H1 (cell line): ENCODE results near the gene RAD51B. TPM values are rescaled to one million over a fixed set of nuclear protein-coding genes. Genes with fewer than 3 reads are reported as not detected.

ENCODE experiments used
- CTCF ChIA-PET: fragments of 300-600 bp; sonication (Branson Sonifier 250); formaldehyde crosslinking; loops from one replicate; lab custom pipeline; 2021; ENCODE audit not compliant: partially characterized antibody; lab: Charles Lee
- POLR2A ChIA-PET: fragments of 300-600 bp; sonication (Branson Sonifier 250); formaldehyde crosslinking; loops from one replicate; lab custom pipeline; 2021; ENCODE audit warnings: inconsistent platforms; ENCODE audit not compliant: partially characterized antibody; lab: Charles Lee
- DNase-seq, 2 experiments: peaks; one replicate each; pipeline versions ENCODE4 v3.0.0 to v3.0.0-alpha.2; 2010 to 2022; ENCODE audit warnings: low spot score in 2 of 2, low read depth in 1 of 2, mixed read lengths in 1 of 2
- FAIRE-seq: peaks from 2 replicates; lab custom pipeline; 2011; peaks lifted over from hg19 to GRCh38; lab: Jason Lieb, UNC
- H2AFZ ChIP-seq: 2 replicates; pipeline ENCODE4 v1.8.1; 2012; ENCODE audit warnings: low read length, inconsistent platforms
- H2AK5ac ChIP-seq: 2 replicates; pipeline ENCODE4 v1.6.1; 2013; ENCODE audit warnings: low read depth, low read length
- H2BK120ac ChIP-seq: replicated peaks from 2 replicates; pipeline ENCODE3; 2013; ENCODE audit warnings: low read depth, low read length, inconsistent platforms
- H2BK12ac ChIP-seq: 2 replicates; pipeline ENCODE4 v1.6.1; 2013; ENCODE audit warnings: low read depth, low read length
- H2BK15ac ChIP-seq: 2 replicates; pipeline ENCODE4 v1.6.1; 2013; ENCODE audit warnings: low read length
- H2BK20ac ChIP-seq: 2 replicates; pipeline ENCODE4 v1.6.1; 2013; ENCODE audit warnings: low read length
- H2BK5ac ChIP-seq: 2 replicates; pipeline ENCODE4 v1.6.1; 2013; ENCODE audit warnings: low read depth, low read length
- H3K14ac ChIP-seq: 2 replicates; pipeline ENCODE4 v1.6.1; 2013; ENCODE audit warnings: inconsistent platforms; ENCODE audit not compliant: insufficient read length
- H3K18ac ChIP-seq: 2 replicates; pipeline ENCODE4 v1.6.1; 2013; ENCODE audit warnings: low read length; ENCODE audit errors: extremely low read depth
- H3K23ac ChIP-seq: 2 replicates; pipeline ENCODE4 v1.6.1; 2013; ENCODE audit warnings: inconsistent platforms; ENCODE audit not compliant: insufficient read length
- H3K23me2 ChIP-seq: 2 replicates; pipeline ENCODE4 v1.6.1; 2013; ENCODE audit warnings: low read depth, low read length
- H3K27ac ChIP-seq: 2 replicates; pipeline ENCODE4 v1.6.1; 2011; ENCODE audit warnings: low read depth, low read length, inconsistent platforms
- H3K27me3 ChIP-seq, 4 experiments: replicated peaks in 1 of 4; 1 replicate in 1 of 4; 2 replicates in 3 of 4; pipeline versions ENCODE4 v1.6.1 to v1.8.1; 2011 to 2013; ENCODE audit warnings: low read length in 3 of 4, mild to moderate bottlenecking in 3 of 4, inconsistent platforms in 2 of 4, mixed read lengths in 2 of 4, moderate library complexity in 1 of 4; ENCODE audit not compliant: control insufficient read depth in 3 of 4, insufficient read depth in 3 of 4; ENCODE audit errors: extremely low read depth in 1 of 4
- H3K36me3 ChIP-seq, 4 experiments: 2 replicates each; pipeline versions ENCODE4 v1.6.1 to v1.8.1; 2011 to 2013; ENCODE audit warnings: mild to moderate bottlenecking in 4 of 4, low read length in 3 of 4, moderate library complexity in 2 of 4, control low read depth in 1 of 4, inconsistent platforms in 1 of 4; ENCODE audit not compliant: insufficient read depth in 4 of 4, control insufficient read depth in 2 of 4
- H3K4ac ChIP-seq: replicated peaks from 2 replicates; pipeline ENCODE3; 2013; ENCODE audit warnings: low read length, low read depth, mixed read lengths, inconsistent platforms; ENCODE audit not compliant: insufficient read length
- H3K4me1 ChIP-seq, 4 experiments: replicated peaks in 1 of 4; 1 replicate in 1 of 4; 2 replicates in 3 of 4; pipeline versions ENCODE4 v1.6.1 to v1.8.1; 2011 to 2013; ENCODE audit warnings: low read length in 3 of 4, inconsistent platforms in 2 of 4, mixed read lengths in 1 of 4; ENCODE audit not compliant: insufficient read depth in 4 of 4, control insufficient read depth in 3 of 4
- H3K4me2 ChIP-seq, 2 experiments: 2 replicates each; pipeline versions ENCODE4 v1.6.1 to v1.8.1; 2011 to 2013; ENCODE audit warnings: low read depth in 2 of 2, low read length in 2 of 2, control low read depth in 1 of 2, inconsistent platforms in 1 of 2, mild to moderate bottlenecking in 1 of 2; ENCODE audit not compliant: insufficient read depth in 1 of 2
- H3K4me3 ChIP-seq, 4 experiments: fragments of 200-600, 300-600 bp in 1 of 4; sonication (generic), shearing (Covaris generic), sonication (Bioruptor Twin) in 1 of 4; 2 replicates each; pipeline versions ENCODE4 v1.5.1 to v1.8.1; 2011 to 2016; ENCODE audit warnings: low read length in 4 of 4, low read depth in 3 of 4, control low read depth in 2 of 4, inconsistent platforms in 2 of 4, mild to moderate bottlenecking in 2 of 4, mixed read lengths in 1 of 4, moderate library complexity in 1 of 4; ENCODE audit not compliant: insufficient read depth in 2 of 4; ENCODE audit errors: extremely low read depth in 1 of 4
- H3K56ac ChIP-seq: replicated peaks from 2 replicates; pipeline ENCODE3; 2013; ENCODE audit warnings: low read depth, mild to moderate bottlenecking, mixed read lengths, low read length, inconsistent platforms; ENCODE audit not compliant: insufficient read length
- H3K79me1 ChIP-seq: 2 replicates; pipeline ENCODE4 v1.6.1; 2013; ENCODE audit warnings: low read depth, low read length, control low read depth
- H3K79me2 ChIP-seq, 2 experiments: 2 replicates each; pipeline versions ENCODE4 v1.6.1 to v1.8.1; 2012 to 2013; ENCODE audit warnings: low read length in 2 of 2, mild to moderate bottlenecking in 2 of 2, inconsistent platforms in 1 of 2; ENCODE audit not compliant: insufficient read depth in 2 of 2, control insufficient read depth in 1 of 2
- H3K9ac ChIP-seq, 4 experiments: replicated peaks in 1 of 4; 1 replicate in 1 of 4; 2 replicates in 3 of 4; pipeline versions ENCODE4 v1.6.1 to v1.8.1; 2011 to 2013; ENCODE audit warnings: low read depth in 3 of 4, low read length in 3 of 4, control low read depth in 2 of 4, mild to moderate bottlenecking in 2 of 4, moderate library complexity in 2 of 4, inconsistent platforms in 1 of 4; ENCODE audit errors: extremely low read depth in 1 of 4
- H3K9me3 ChIP-seq, 2 experiments: 2 replicates each; pipeline versions ENCODE4 v1.6.1 to v1.8.1; 2012 to 2013; ENCODE audit warnings: mild to moderate bottlenecking in 2 of 2, moderate library complexity in 2 of 2, control low read depth in 1 of 2, inconsistent platforms in 1 of 2, low read depth in 1 of 2, low read length in 1 of 2, mixed read lengths in 1 of 2; ENCODE audit not compliant: insufficient read depth in 2 of 2
- H4K20me1 ChIP-seq, 2 experiments: replicated peaks in 1 of 2; 2 replicates each; pipeline versions ENCODE3 to v1.8.1; 2011 to 2013; ENCODE audit warnings: inconsistent platforms in 2 of 2, low read length in 2 of 2, mild to moderate bottlenecking in 1 of 2; ENCODE audit not compliant: insufficient read depth in 2 of 2, control insufficient read depth in 1 of 2
- H4K5ac ChIP-seq: 2 replicates; pipeline ENCODE4 v1.6.1; 2013; ENCODE audit warnings: low read length, low read depth, mixed read lengths, inconsistent platforms; ENCODE audit not compliant: insufficient read length
- H4K8ac ChIP-seq: 2 replicates; pipeline ENCODE4 v1.8.0; 2013; ENCODE audit warnings: mild to moderate bottlenecking, moderate library complexity, low read length, inconsistent platforms; ENCODE audit not compliant: insufficient read depth; ENCODE audit errors: extremely low read depth
- H4K91ac ChIP-seq: replicated peaks from 2 replicates; pipeline ENCODE3; 2013; ENCODE audit warnings: low read length, mixed read lengths, inconsistent platforms; ENCODE audit not compliant: insufficient read length
- EP300 ChIP-seq, 2 experiments: IDR thresholded peaks; 1 replicate in 1 of 2; 2 replicates in 1 of 2; pipeline ENCODE4 v1.6.1; 2011 to 2012; ENCODE audit warnings: low read depth in 2 of 2, low read length in 2 of 2, mild to moderate bottlenecking in 2 of 2, borderline replicate concordance in 1 of 2, inconsistent platforms in 1 of 2, moderate library complexity in 1 of 2
- JUND ChIP-seq: IDR thresholded peaks from 2 replicates; pipeline ENCODE4 v1.6.1; 2011; ENCODE audit warnings: mild to moderate bottlenecking, improper control_type of control experiment, low read length
- RXRA ChIP-seq: IDR thresholded peaks from 2 replicates; pipeline ENCODE4 v1.6.1; 2011; ENCODE audit warnings: low read depth, mild to moderate bottlenecking, low read length, moderate library complexity; ENCODE audit not compliant: insufficient read depth
- SAP30 ChIP-seq: fragments of 300-600 bp; sonication (generic); IDR thresholded peaks from 2 replicates; pipeline ENCODE4 v1.7.1; 2012; ENCODE audit warnings: low read length, moderate library complexity, mild to moderate bottlenecking, inconsistent platforms; ENCODE audit not compliant: insufficient read depth, insufficient replicate concordance
- SP2 ChIP-seq: IDR thresholded peaks from 2 replicates; pipeline ENCODE4 v1.6.1; 2012; ENCODE audit warnings: mild to moderate bottlenecking, low read length, inconsistent platforms
- USF2 ChIP-seq: IDR thresholded peaks from 2 replicates; pipeline ENCODE4 v1.6.1; 2011; ENCODE audit warnings: low read length, improper control_type of control experiment
- YY1 ChIP-seq: IDR thresholded peaks from 2 replicates; pipeline ENCODE4 v1.6.1; 2011; ENCODE audit warnings: low read depth, mild to moderate bottlenecking, low read length
- whole genome bisulfite sequencing, 2 experiments: shearing (Covaris generic) in 1 of 2; methylation state at CpG; one replicate each; pipeline versions ENCODE4 v1.1.6 to v1.1.7; 2013 to 2015; ENCODE audit warnings: low lambda C conversion rate in 2 of 2, mixed read lengths in 2 of 2, inconsistent platforms in 1 of 2, low coverage in 1 of 2, missing lambda C conversion rate in 1 of 2; ENCODE audit not compliant: insufficient replicate concordance in 2 of 2, insufficient coverage in 1 of 2, insufficient read length in 1 of 2; ENCODE audit errors: extremely low coverage in 1 of 2, missing lambda C conversion rate in 1 of 2; 5-methylcytosine and 5-hydroxymethylcytosine counted together
- polyA plus RNA-seq, 7 experiments: library from polyadenylated mRNA; depleted of rRNA in 3 of 7; stranded (reverse) in 5 of 7; unstranded in 2 of 7; fragments of >200 nt in 5 of 7; fragments of 200-250 nt in 2 of 7; gene quantifications; 1 replicate in 5 of 7; 2 replicates in 1 of 7; 4 replicates in 1 of 7; pipeline versions ENCODE4 v1.2.1 to v1.2.3, GENCODE V29; 2011 to 2013; ENCODE audit warnings: missing spikeins in 2 of 7, mixed read lengths in 2 of 7
- total RNA-seq: library from RNA; stranded (reverse); fragmentation: NEBNext Ultra II Directional; extraction: Animal tissue kit (Norgen Biotek cat#: 25700); gene quantifications from 2 replicates; pipeline ENCODE4 v1.2.1, GENCODE V29; 2021

The RAD51B gene
- total and polyA plus RNA-seq, 2 of the 8 experiments (the other 6 are each of a cell fraction or from before 2014, with no cell fraction given): 3.9 to 14.9 TPM

- H3K18ac ChIP-seq: no peak overlapping the region
- ChIA-PET CTCF (interaction anchor here (0.6 kb wide), 1 partner anchor 837 kb away, joined by 3 read pairs; no protein-coding TSS in a partner anchor), POLR2A (interaction anchor here (0.6 kb wide), 1 partner anchor 320 kb away, joined by 3 read pairs; no protein-coding TSS in a partner anchor)
- H2BK20ac ChIP-seq: no peak overlapping the region
- no peak overlapping the region for H3K27ac ChIP-seq
- H3K27me3 ChIP-seq: no peaks in the 10 kb centered on the region
- H3K56ac ChIP-seq: no peak overlapping the region
- no peak overlapping the region for H4K91ac ChIP-seq
- 93% methylated on average over 1 of the region's 1 CpG; no CpG with 5 or more reads in 1 of the 2 experiments for WGBS, 2 experiments
- no peak overlapping the region for H3K4me2 ChIP-seq
- H3K23ac ChIP-seq: no peak overlapping the region
- TF ChIP-seq YY1 (no peak), SP2 (no peak), SAP30 (no peak), RXRA (no peak), USF2 (no peak), JUND (no peak), EP300 (IDR thresholded peaks at IDR 0.05; ENCODE audit: borderline replicate concordance in 1 of 2, low read depth in 2 of 2, low read length in 2 of 2) (no peak)
- no peak overlapping the region for H2AFZ ChIP-seq
- H2BK5ac ChIP-seq: no peak overlapping the region
- H4K20me1 ChIP-seq: no peaks in the 10 kb centered on the region
- no peak overlapping the region for H4K8ac ChIP-seq
- peaks cover 0 to 8% of the 10 kb centered on the region in 2 experiments; a peak in 2 of 4 replicates for H3K9me3 ChIP-seq
- H3K4ac ChIP-seq: no peak overlapping the region
- no peak overlapping the region for H2BK12ac ChIP-seq
- H3K79me2 ChIP-seq: no peaks in the 10 kb centered on the region
- no peak overlapping the region for H3K4me3 ChIP-seq
- H3K4me1 ChIP-seq: no peaks in the 10 kb centered on the region
- H4K5ac ChIP-seq: no peak overlapping the region
- no peaks in the 10 kb centered on the region; a peak in 2 of 8 replicates for H3K36me3 ChIP-seq
- H2BK15ac ChIP-seq: no peak overlapping the region
- no peak overlapping the region for H2BK120ac ChIP-seq
- H3K23me2 ChIP-seq: no peaks in the 10 kb centered on the region
- no peak overlapping the region for H2AK5ac ChIP-seq
- H3K79me1 ChIP-seq: no peaks in the 10 kb centered on the region
- H3K14ac ChIP-seq: no peak overlapping the region
- H3K9ac ChIP-seq: no peak overlapping the region
- DNase-seq (no peak), FAIRE-seq (no peak)
These were observed 130.8 kb downstream of the RAD51B start for GRCh38 chr14:67950386-67950785.
